Ishikawa (cell line): ENCODE data around the gene EPHA6.

Experiments used
- CEBPB ChIP-seq: IDR thresholded peaks from 2 replicates; pipeline ENCODE4 v1.6.1; 2012
- EGR1 ChIP-seq: IDR thresholded peaks from 2 replicates; pipeline ENCODE4 v1.6.1; 2012
- EP300 ChIP-seq: IDR thresholded peaks from 2 replicates; pipeline ENCODE4 v1.6.1; 2012; ENCODE audit warnings: borderline replicate concordance
- NFIC ChIP-seq: IDR thresholded peaks from 2 replicates; pipeline ENCODE4 v1.6.1; 2012
- RAD21 ChIP-seq: IDR thresholded peaks from 2 replicates; pipeline ENCODE4 v1.6.1; 2012; ENCODE audit warnings: low read depth
- YY1 ChIP-seq: IDR thresholded peaks from 2 replicates; pipeline ENCODE4 v1.6.1; 2012; ENCODE audit warnings: low read depth
- TF ChIP-seq, protein P1 (sequence below): IDR thresholded peaks from 2 replicates; pipeline ENCODE4 v1.6.1; 2012

DNA sequence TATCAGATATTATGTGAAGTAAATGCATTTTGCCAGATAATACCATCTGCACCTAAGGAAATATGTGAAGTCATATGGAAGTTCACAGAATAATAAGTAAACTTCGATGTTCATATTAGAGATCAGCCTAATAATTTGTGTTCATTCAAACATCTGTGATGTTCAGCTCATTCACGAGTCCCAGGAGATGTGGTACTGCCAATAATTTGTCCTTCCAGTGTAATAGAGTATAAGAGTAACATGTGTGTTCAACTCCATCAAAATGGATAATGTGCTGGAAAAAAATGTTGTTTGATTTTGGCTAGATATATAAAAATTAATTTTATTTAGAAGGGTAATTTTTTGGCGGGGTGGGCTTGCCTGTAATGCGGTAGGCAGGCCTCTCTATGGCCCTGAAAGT, 874.7 kb downstream of the EPHA6 start:
- TF ChIP-seq, protein P1, sequence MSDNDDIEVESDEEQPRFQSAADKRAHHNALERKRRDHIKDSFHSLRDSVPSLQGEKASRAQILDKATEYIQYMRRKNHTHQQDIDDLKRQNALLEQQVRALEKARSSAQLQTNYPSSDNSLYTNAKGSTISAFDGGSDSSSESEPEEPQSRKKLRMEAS: no peak
- TF ChIP-seq CEBPB (no peak), RAD21 (no peak), YY1 (no peak), NFIC (no peak), EP300 (no peak), EGR1 (no peak)
